Endothelial cell of umbilical vein (primary cell): Measurements from ENCODE around the gene AIRE. TPM values are rescaled to one million over a fixed set of nuclear protein-coding genes. Genes with fewer than 3 reads are reported as not detected.

Experiments used
- BruUV-seq: library from RNA; stranded (reverse); fragments of 400-500 nt; replicated peaks from 2 replicates; lab custom pipeline; 2021; lab: Mats Ljungman, UMichigan
- CTCF ChIA-PET: fragments of 300-600, 350-600 bp; sonication (Branson Sonifier 250); formaldehyde crosslinking; loops from one replicate; lab custom pipeline; 2021; ENCODE audit warnings: antibody characterized with exemption, inconsistent platforms; lab: Charles Lee
- POLR2A ChIA-PET: fragments of 300-600, 350-600 bp; sonication (Branson Sonifier 250); formaldehyde crosslinking; loops from one replicate; lab custom pipeline; 2021; ENCODE audit warnings: antibody characterized with exemption, inconsistent platforms; lab: Charles Lee
- DNase-seq: peaks from one replicate; pipeline ENCODE4 v3.0.0-alpha.2; 2011; ENCODE audit warnings: low read depth, low spot score
- FAIRE-seq: peaks from 2 replicates; lab custom pipeline; 2011; peaks lifted over from hg19 to GRCh38; lab: Jason Lieb, UNC
- H2AFZ ChIP-seq: 2 replicates; pipeline ENCODE4 v1.6.0; 2012; ENCODE audit warnings: low read depth, low read length, control low read depth, inconsistent platforms
- H3K27ac ChIP-seq: 2 replicates; pipeline ENCODE4 v1.5.1; 2011; ENCODE audit warnings: low read depth, mild to moderate bottlenecking, control low read depth, low read length, moderate library complexity; ENCODE audit not compliant: insufficient read depth
- H3K27me3 ChIP-seq, 2 experiments: 2 replicates each; pipeline versions ENCODE4 v1.6.0 to v1.6.1; 2011; ENCODE audit warnings: low read length in 2 of 2, mixed read lengths in 1 of 2; ENCODE audit not compliant: control insufficient read depth in 2 of 2, insufficient read depth in 2 of 2
- H3K36me3 ChIP-seq, 2 experiments: 2 replicates in 1 of 2; 3 replicates in 1 of 2; pipeline ENCODE4 v1.5.1; 2011; ENCODE audit warnings: low read length in 2 of 2, mild to moderate bottlenecking in 1 of 2, moderate library complexity in 1 of 2; ENCODE audit not compliant: control insufficient read depth in 2 of 2, insufficient read depth in 2 of 2; ENCODE audit errors: extremely low read depth in 1 of 2
- H3K4me1 ChIP-seq: 3 replicates; pipeline ENCODE4 v1.5.1; 2011; ENCODE audit warnings: mild to moderate bottlenecking, low read length; ENCODE audit not compliant: control insufficient read depth, insufficient read depth; ENCODE audit errors: extremely low read depth
- H3K4me2 ChIP-seq: 2 replicates; pipeline ENCODE4 v1.6.1; 2011; ENCODE audit warnings: low read length, control low read depth, mixed read lengths; ENCODE audit not compliant: insufficient read depth
- H3K4me3 ChIP-seq, 3 experiments: fragments of 200-600 bp in 1 of 3; sonication (generic), shearing (Covaris generic) in 1 of 3; replicated peaks in 1 of 3; 2 replicates each; pipeline ENCODE4 v1.5.1; 2011 to 2016; ENCODE audit warnings: control low read depth in 3 of 3, low read length in 3 of 3, mild to moderate bottlenecking in 2 of 3, inconsistent platforms in 1 of 3, low read depth in 1 of 3, moderate library complexity in 1 of 3; ENCODE audit not compliant: insufficient read depth in 1 of 3
- H3K79me2 ChIP-seq: 2 replicates; pipeline ENCODE4 v1.6.0; 2012; ENCODE audit warnings: low read length, inconsistent platforms; ENCODE audit not compliant: control insufficient read depth, insufficient read depth
- H3K9ac ChIP-seq: replicated peaks from 2 replicates; pipeline ENCODE3; 2011; ENCODE audit warnings: low read length, control low read depth; ENCODE audit not compliant: insufficient read depth; ENCODE audit errors: extremely low read depth
- H3K9me1 ChIP-seq: replicated peaks from 3 replicates; pipeline ENCODE4 v1.6.0; 2011; ENCODE audit warnings: mild to moderate bottlenecking, low read length; ENCODE audit not compliant: control insufficient read depth, insufficient read depth; ENCODE audit errors: extremely low read depth
- H3K9me3 ChIP-seq: replicated peaks from 2 replicates; pipeline ENCODE4 v1.5.1; 2012; ENCODE audit warnings: low read length, inconsistent platforms; ENCODE audit not compliant: control insufficient read depth, insufficient read depth
- H4K20me1 ChIP-seq: replicated peaks from 2 replicates; pipeline ENCODE3; 2011; ENCODE audit warnings: mild to moderate bottlenecking, low read length; ENCODE audit not compliant: control insufficient read depth, insufficient read depth; ENCODE audit errors: extremely low read depth
- CTCF ChIP-seq, 2 donors: IDR thresholded peaks; 1 replicate in 1 of 2; 2 replicates in 1 of 2; pipeline ENCODE4 v1.5.1; 2011; ENCODE audit warnings: low read length in 2 of 2, mild to moderate bottlenecking in 2 of 2, moderate library complexity in 2 of 2, control low read depth in 1 of 2, inconsistent platforms in 1 of 2, low read depth in 1 of 2; ENCODE audit not compliant: insufficient read depth in 1 of 2; ENCODE audit errors: extremely low read depth in 1 of 2
- EZH2 ChIP-seq: IDR thresholded peaks from 2 replicates; pipeline ENCODE4 v1.6.1; 2012; ENCODE audit warnings: borderline replicate concordance, low read depth, mild to moderate bottlenecking, moderate library complexity, low read length, inconsistent platforms; ENCODE audit not compliant: severe bottlenecking
- FOS ChIP-seq: IDR thresholded peaks from 2 replicates; pipeline ENCODE4 v1.6.1; 2011; ENCODE audit warnings: mild to moderate bottlenecking, low read length, moderate library complexity, borderline replicate concordance; ENCODE audit not compliant: insufficient read depth
- GATA2 ChIP-seq: IDR thresholded peaks from 2 replicates; pipeline ENCODE4 v1.7.0; 2011; ENCODE audit warnings: low read depth, mild to moderate bottlenecking, moderate library complexity, mixed read lengths, low read length; ENCODE audit not compliant: insufficient read length, insufficient read depth
- JUN ChIP-seq: IDR thresholded peaks from 2 replicates; pipeline ENCODE4 v1.6.1; 2011; ENCODE audit warnings: borderline replicate concordance, low read depth; ENCODE audit not compliant: insufficient read length, insufficient read depth
- MAX ChIP-seq: IDR thresholded peaks from 2 replicates; pipeline ENCODE4 v1.6.1; 2011; ENCODE audit not compliant: insufficient read depth, insufficient read length
- MYC ChIP-seq: IDR thresholded peaks from one replicate; pipeline ENCODE4 v1.6.1; 2011; ENCODE audit warnings: mild to moderate bottlenecking, low read depth, low read length
- POLR2A ChIP-seq: IDR thresholded peaks from 2 replicates; pipeline ENCODE4 v1.6.1; 2012; ENCODE audit warnings: low read depth, mild to moderate bottlenecking, control low read depth, low read length
- POLR2AphosphoS5 ChIP-seq: IDR thresholded peaks from 2 replicates; pipeline ENCODE4 v1.6.1; 2012; ENCODE audit warnings: low read depth, mild to moderate bottlenecking, control low read depth, low read length, moderate library complexity; ENCODE audit not compliant: insufficient read depth
- dilution Hi-C: fragments of 300-500 bp; cut with MboI; formaldehyde crosslinking; loops from one replicate; pipeline ENCODE4 v1.15.0; 2019; ENCODE audit warnings: low sequenced_read_pairs; ENCODE audit not compliant: extremely low pct_ligation_motif_present
- intact Hi-C: fragments of 100-400 bp; cut with micrococcal nuclease; formaldehyde crosslinking; loops from one replicate; pipeline ENCODE4 v1.10.0; 2022
- polyA plus RNA-seq, 4 experiments: library from polyadenylated mRNA; depleted of rRNA in 3 of 4; stranded (reverse) in 3 of 4; unstranded in 1 of 4; fragments of >200 nt; gene quantifications; 2 replicates each; pipeline versions ENCODE4 v1.2.1 to v1.2.3, GENCODE V29; 2011 to 2012; ENCODE audit warnings: missing spikeins in 1 of 4
- total RNA-seq: library from RNA; stranded (reverse); gene quantifications from 2 replicates; pipeline ENCODE4 v1.2.3, GENCODE V29; 2021

The AIRE gene
- total and polyA plus RNA-seq, 2 donors (not counting 3 experiments of a cell fraction or from before 2014, with no cell fraction given): 0.04 to 0.11 TPM

GRCh38 chr21:44296103-44296519 is 10.4 kb downstream of the AIRE start:
- Histone ChIP-seq H2AFZ (no peak overlapping the region), H3K36me3 (no peaks in the 10 kb centered on the region), H3K27me3 (no peaks in the 10 kb centered on the region), H3K4me3 (no peak overlapping the region), H3K9ac (no peak overlapping the region), H3K4me1 (peaks cover 10% of the 10 kb centered on the region), H4K20me1 (no peaks in the 10 kb centered on the region), H3K4me2 (no peak overlapping the region), H3K79me2 (peaks cover 7% of the 10 kb centered on the region), H3K27ac (no peak overlapping the region), H3K9me1 (no peaks in the 10 kb centered on the region), H3K9me3 (no peaks in the 10 kb centered on the region)
- DNase-seq: no peak
- no peak for FAIRE-seq
- dilution Hi-C loops: no loop called here
- intact Hi-C loops: no loop called here
- ChIA-PET CTCF (interaction anchor here (1.9 kb wide), 1 partner anchor 8 kb away, joined by 6 read pairs; no protein-coding TSS in a partner anchor), POLR2A (no interaction called here)
- no TSS peak for BruUV-seq
- no peak for TF ChIP-seq POLR2A
- no peak for TF ChIP-seq JUN
- TF ChIP-seq FOS: no peak
- no peak for TF ChIP-seq GATA2
- no peak for TF ChIP-seq EZH2
- TF ChIP-seq POLR2AphosphoS5: no peak
- no peak for TF ChIP-seq MYC
- TF ChIP-seq CTCF (IDR thresholded peaks at IDR 0.05; ENCODE audit: extremely low read depth in 1 of 2, insufficient read depth in 1 of 2, low read depth in 1 of 2, low read length in 2 of 2): no peak
- no peak for TF ChIP-seq MAX
